Dermis microvascular lymphatic vessel endothelial cell (primary cell): ENCODE measurements around the gene MAZ. TPM values are rescaled to one million over a fixed set of nuclear protein-coding genes. Genes with fewer than 3 reads are reported as not detected.
"Not testable (repeated sequence)": the region's sequence is repeated elsewhere in the genome, so short reads cannot be mapped to it uniquely, and the experiment has no call there.

Experiments used
- DNase-seq, 2 donors: peaks; one replicate each; pipeline versions ENCODE4 v3.0.0 to v3.0.0-alpha.2; 2010; ENCODE audit warnings: low read depth in 2 of 2
- total RNA-seq: library from RNA; depleted of rRNA; stranded (reverse); fragments of >200 nt; gene quantifications from 2 replicates; pipeline ENCODE4 v1.2.1, GENCODE V29; 2014

MAZ gene
- total RNA-seq, 1 donor from 2014 or later, result 139 TPM

GRCh38 chr16:29824589-29825144 lies 18.3 kb downstream of the MAZ start:
- peak in 1 of 2 donors; percentile 86 for DNase-seq

GRCh38 chr16:29825145-29826044 lies 19.1 kb downstream of the MAZ start:
- peak in 1 of 2 donors; percentile 67 for DNase-seq

- no peak for DNase-seq
Measured at GRCh38 chr16:29826342-29826695, 20.0 kb downstream of the MAZ start.

DNA sequence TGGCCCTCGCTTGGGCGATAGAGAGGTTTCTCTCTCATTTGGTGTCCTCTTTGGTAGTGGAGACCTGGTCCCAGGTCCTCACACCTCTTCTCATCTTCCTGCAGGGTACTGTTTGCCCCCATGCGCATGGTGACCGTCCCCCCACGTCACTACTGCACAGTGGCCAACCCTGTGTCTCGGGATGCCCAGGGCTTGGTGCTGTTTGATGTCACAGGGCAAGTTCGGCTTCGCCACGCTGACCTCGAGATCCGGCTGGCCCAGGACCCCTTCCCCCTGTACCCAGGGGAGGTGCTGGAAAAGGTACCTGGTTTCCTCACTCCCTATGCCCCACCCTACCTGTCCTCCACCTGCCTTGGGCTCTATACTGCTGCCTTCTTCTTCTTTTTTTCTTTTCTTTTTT lies 24.4 kb downstream of the MAZ start:
- DNase-seq, result no peak

- DNase-seq, result no peak
Measured at GRCh38 chr16:29831490-29831889, 25.2 kb downstream of the MAZ start.

- DNase-seq, result not testable (repeated sequence)
Measured at GRCh38 chr16:29833219-29833618, 26.9 kb downstream of the MAZ start.

DNA sequence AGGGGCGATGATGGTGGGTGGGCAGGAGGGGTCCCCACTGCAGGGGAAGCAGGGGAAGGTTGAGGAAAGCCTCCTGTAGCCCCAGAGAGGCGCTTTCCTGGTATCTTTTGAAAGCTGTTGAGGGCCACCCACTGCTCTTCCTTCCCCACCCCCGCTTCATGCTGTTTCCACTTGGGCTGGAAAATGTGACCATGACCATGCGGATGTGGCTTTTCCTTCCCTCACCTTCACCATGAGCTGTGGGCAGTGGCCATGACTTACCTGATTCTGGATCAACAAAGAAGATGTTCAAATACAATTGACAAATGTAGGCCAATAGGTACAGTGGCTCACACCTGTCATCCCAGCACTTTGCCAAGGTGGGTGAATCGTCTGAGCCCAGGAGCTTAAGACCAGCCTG lies 27.8 kb downstream of the MAZ start:
- DNase-seq, result no peak

GRCh38 chr16:29835926-29836325 lies 29.6 kb downstream of the MAZ start:
- no peak for DNase-seq

- no peak for DNase-seq
Measured at GRCh38 chr16:29836623-29837022, 30.3 kb downstream of the MAZ start.

DNA sequence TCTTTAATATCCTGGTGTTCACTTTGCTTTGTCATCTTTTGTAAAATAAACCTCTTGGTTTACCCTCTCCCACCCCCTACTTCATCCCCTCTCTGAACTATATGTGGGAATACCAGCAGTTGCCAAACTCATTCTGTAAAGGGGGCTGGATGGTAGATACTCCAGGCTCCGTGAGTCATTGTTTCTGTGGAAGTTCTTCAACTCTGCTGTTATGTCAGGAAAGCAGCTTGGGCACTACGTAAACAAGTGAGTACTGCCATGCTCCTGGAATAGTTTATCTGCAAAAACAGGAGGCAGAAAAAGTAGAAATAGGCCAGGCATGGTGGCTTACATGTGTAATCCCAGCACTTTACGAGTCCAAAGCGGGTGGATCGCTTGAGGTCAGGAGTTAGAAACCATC lies 31.5 kb downstream of the MAZ start:
- peak in 1 of 2 donors; percentile 81 for DNase-seq

- DNase-seq, result no peak
Measured at GRCh38 chr16:29839822-29840221, 33.5 kb downstream of the MAZ start.

DNA sequence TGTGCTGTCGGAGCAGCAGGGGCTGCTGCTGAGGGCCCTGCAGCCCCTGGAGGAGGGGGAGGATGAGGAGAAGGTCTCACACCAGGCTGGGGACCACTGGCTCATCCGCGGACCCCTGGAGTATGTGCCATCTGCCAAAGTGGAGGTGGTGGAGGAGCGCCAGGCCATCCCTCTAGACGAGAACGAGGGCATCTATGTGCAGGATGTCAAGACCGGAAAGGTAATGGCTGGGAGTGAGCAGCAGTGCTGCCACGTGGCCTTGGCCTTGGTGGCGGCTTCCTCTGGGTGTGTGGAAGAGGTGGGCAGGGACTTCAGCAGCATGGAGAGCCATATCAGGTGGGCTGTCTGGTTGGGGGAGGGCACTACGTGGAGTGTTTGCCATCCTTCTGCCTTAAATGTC lies 33.9 kb downstream of the MAZ start:
- no peak for DNase-seq

DNA sequence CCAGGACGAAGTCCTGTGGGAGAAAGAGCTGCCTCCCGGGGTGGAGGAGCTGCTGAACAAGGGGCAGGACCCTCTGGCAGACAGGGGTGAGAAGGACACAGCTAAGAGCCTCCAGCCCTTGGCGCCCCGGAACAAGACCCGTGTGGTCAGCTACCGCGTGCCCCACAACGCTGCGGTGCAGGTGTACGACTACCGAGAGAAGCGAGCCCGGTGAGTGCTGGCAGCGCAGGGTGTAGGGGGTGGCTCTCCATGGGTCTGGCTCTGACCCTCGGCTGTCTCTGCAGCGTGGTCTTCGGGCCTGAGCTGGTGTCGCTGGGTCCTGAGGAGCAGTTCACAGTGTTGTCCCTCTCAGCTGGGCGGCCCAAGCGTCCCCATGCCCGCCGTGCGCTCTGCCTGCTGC lies 35.3 kb downstream of the MAZ start:
- no peak for DNase-seq

DNA sequence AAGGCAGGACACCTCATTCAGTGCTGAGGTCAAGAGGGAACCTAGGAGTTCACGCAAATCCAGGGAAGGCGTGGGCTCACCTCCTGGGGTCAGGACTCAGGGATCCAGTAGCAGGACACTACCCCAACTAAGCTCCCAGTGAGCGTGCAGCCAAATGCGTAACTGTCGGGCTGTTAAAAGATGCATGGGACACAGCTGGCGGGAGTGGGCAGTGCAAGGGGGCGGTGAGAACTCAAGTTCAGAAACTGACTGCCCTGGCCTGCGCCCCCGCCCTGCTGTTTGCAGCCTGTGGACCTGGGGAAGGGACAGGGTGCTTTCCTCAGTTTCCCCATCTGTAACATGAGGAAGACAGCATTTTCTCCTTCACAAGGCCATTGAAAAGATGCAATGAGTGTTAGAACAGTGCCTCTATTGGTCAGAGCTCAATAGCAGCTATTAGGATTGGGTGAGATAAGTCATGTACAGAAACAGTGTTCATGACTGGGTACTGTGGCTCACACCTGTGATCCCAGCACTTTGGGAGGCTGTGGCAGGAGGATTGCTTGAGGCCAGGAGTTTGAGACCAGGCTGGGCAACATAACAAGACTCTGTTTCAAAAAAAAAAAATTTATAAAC lies 36.5 kb downstream of the MAZ start:
- no peak for DNase-seq

DNA sequence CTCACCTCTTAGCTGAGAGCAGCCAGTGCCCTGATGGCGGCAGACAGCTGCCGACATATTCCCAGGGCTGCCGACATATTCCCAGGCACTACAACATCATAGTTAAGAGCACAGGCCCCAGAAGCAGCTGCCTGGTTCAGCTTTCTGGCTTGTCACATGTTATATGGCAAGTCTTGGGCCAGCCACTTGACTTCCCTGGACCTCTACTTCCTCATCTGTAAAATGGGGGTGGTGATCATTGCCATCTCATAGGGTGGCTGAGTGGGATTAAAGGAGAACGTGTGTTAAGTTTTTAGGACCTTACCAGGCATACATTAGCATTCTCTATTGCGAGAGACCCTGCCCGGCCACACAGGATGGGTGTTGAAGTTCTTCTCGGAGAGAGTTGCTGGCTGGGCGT lies 37.6 kb downstream of the MAZ start:
- no peak for DNase-seq

DNA sequence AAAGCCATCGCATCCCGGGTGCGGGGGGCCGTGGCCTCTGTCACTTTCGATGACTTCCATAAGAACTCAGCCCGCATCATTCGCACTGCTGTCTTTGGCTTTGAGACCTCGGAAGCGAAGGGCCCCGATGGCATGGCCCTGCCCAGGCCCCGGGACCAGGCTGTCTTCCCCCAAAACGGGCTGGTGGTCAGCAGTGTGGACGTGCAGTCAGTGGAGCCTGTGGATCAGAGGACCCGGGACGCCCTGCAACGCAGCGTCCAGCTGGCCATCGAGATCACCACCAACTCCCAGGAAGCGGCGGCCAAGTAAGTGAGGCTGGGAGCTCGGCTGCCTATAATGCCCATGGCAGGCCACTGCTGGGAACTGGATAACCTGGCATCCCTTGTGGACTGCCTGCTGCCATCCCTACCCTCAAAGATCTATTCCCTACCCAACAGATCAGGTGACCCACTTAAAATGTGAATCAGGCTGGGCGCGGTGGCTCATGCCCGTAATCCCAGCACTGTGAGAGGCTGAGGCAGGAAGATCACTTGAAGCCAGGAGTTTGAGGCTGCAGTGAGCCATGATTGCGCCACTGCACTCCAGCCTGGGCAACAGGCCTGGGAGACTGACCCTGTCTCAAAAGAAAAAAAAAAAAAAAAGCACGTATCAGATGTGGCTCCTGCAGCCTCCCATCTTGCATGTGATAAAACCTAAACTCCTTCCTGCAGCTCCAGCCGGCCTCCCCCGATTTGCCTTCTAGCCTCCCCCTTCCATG lies 38.4 kb downstream of the MAZ start:
- DNase-seq, result no peak

DNA sequence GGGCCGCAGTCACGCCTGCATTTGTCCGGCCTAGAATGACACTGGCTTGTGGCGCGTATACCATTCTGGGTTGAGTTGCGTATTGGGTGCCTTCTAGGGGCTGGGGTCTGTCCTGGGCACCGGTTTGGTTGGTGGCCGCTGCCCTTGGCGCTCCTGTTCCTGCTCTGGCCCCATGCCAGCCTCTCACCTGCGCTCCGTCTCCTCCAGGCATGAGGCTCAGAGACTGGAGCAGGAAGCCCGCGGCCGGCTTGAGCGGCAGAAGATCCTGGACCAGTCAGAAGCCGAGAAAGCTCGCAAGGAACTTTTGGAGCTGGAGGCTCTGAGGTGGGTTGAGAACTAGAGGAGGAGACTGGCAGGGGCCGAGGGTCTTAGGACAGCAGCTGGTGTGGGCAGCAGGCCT lies 39.3 kb downstream of the MAZ start:
- DNase-seq, result no peak

- peak; percentile 34 to 76 for DNase-seq
Measured at GRCh38 chr16:29848420-29849297, 42.3 kb downstream of the MAZ start.

GRCh38 chr16:29849505-29849904 lies 43.2 kb downstream of the MAZ start:
- DNase-seq, result no peak

GRCh38 chr16:29850998-29851397 lies 44.7 kb downstream of the MAZ start:
- DNase-seq, result no peak

GRCh38 chr16:29852654-29853053 lies 46.3 kb downstream of the MAZ start:
- peak; percentile 90 to 92 for DNase-seq
